IPS-20b (cell line): ENCODE data around the gene ADGRB2.
"Not testable (repeated sequence)": the region's sequence is repeated elsewhere in the genome, so short reads cannot be mapped to it uniquely, and the experiment has no call there.

ENCODE experiments used
- H3K27ac ChIP-seq: one replicate; pipeline ENCODE4 v1.5.1; 2013; ENCODE audit warnings: low read length
- H3K27me3 ChIP-seq: 2 replicates; pipeline ENCODE4 v1.6.1; 2013; ENCODE audit warnings: mild to moderate bottlenecking, low read length, inconsistent platforms; ENCODE audit not compliant: insufficient read depth
- H3K36me3 ChIP-seq: 2 replicates; pipeline ENCODE4 v1.6.1; 2013; ENCODE audit warnings: low read depth, mild to moderate bottlenecking, inconsistent platforms, low read length, moderate library complexity; ENCODE audit not compliant: insufficient read depth
- H3K4me1 ChIP-seq: 2 replicates; pipeline ENCODE4 v1.6.1; 2013; ENCODE audit warnings: mild to moderate bottlenecking, control low read depth, inconsistent platforms, low read length, moderate library complexity; ENCODE audit not compliant: insufficient read depth
- H3K4me3 ChIP-seq: 2 replicates; pipeline ENCODE4 v1.5.1; 2013; ENCODE audit warnings: mild to moderate bottlenecking, low read length, inconsistent platforms
- H3K9ac ChIP-seq: 2 replicates; pipeline ENCODE4 v1.6.1; 2013; ENCODE audit warnings: low read depth, mild to moderate bottlenecking, inconsistent platforms, low read length, moderate library complexity
- H3K9me3 ChIP-seq: 2 replicates; pipeline ENCODE4 v1.6.1; 2013; ENCODE audit warnings: mild to moderate bottlenecking, low read depth, low read length, inconsistent platforms; ENCODE audit not compliant: insufficient read depth

ADGRB2 gene

GRCh38 chr1:31707059-31707600 lies 57.0 kb downstream of the ADGRB2 start:
- H3K4me1 ChIP-seq = peaks cover 14% of the 10 kb centered on the region
- H3K9ac ChIP-seq, H3K36me3 ChIP-seq, H3K9me3 ChIP-seq, H3K27me3 ChIP-seq, H3K4me3 ChIP-seq, H3K27ac ChIP-seq: not testable (repeated sequence)

GRCh38 chr1:31706384-31707058 lies 57.6 kb downstream of the ADGRB2 start:
- Histone ChIP-seq H3K9ac (no peak overlapping the region), H3K36me3 (no peaks in the 10 kb centered on the region), H3K9me3 (no peaks in the 10 kb centered on the region), H3K27ac (no peak overlapping the region), H3K4me1 (peaks cover 14% of the 10 kb centered on the region), H3K27me3 (peaks cover 9% of the 10 kb centered on the region), H3K4me3 (no peak overlapping the region)

- Histone ChIP-seq H3K27ac (peak overlapping the region; percentile 39), H3K4me3 (peak overlapping the region; percentile 64), H3K9me3 (no peaks in the 10 kb centered on the region), H3K36me3 (no peaks in the 10 kb centered on the region), H3K4me1 (peaks cover 14% of the 10 kb centered on the region), H3K27me3 (peaks cover 9% of the 10 kb centered on the region), H3K9ac (peak overlapping the region; percentile 58; the same call in 1 of the 2 replicates)
These were observed 58.9 kb downstream of the ADGRB2 start for GRCh38 chr1:31705080-31705866.

- peak overlapping the region; percentile 58; the same call in 1 of the 2 replicates for H3K9ac ChIP-seq
- H3K36me3 ChIP-seq = no peaks in the 10 kb centered on the region
- H3K27me3 ChIP-seq = peaks cover 9% of the 10 kb centered on the region
- H3K27ac ChIP-seq = peak overlapping the region; percentile 18
- H3K9me3 ChIP-seq = no peaks in the 10 kb centered on the region
- H3K4me3 ChIP-seq = peak overlapping the region; percentile 64
- H3K4me1 ChIP-seq = peaks cover 14% of the 10 kb centered on the region
These were observed 59.7 kb downstream of the ADGRB2 start for GRCh38 chr1:31704271-31705079.

- H3K9ac ChIP-seq = peak within 1 kb of the TSS; percentile 58; the same call in 1 of the 2 replicates
- peaks cover 14% of the 10 kb centered on the region for H3K4me1 ChIP-seq
- H3K9me3 ChIP-seq = no peaks in the 10 kb centered on the region
- peak within 1 kb of the TSS; percentile 18 for H3K27ac ChIP-seq
- peaks cover 9% of the 10 kb centered on the region for H3K27me3 ChIP-seq
- no peaks in the 10 kb centered on the region for H3K36me3 ChIP-seq
- peak within 1 kb of the TSS; percentile 64 for H3K4me3 ChIP-seq
These were observed 60.5 kb downstream of the ADGRB2 start, which contains the start of gene COL16A1 for GRCh38 chr1:31703431-31704270. Gene COL16A1 (minus strand): TSS chr1:31704017. CDS start chr1:31702193, 1,824 bp downstream.

- Histone ChIP-seq H3K27me3 (peaks cover 9% of the 10 kb centered on the region), H3K36me3 (no peaks in the 10 kb centered on the region), H3K9ac (no peak overlapping the region), H3K4me3 (no peak overlapping the region; the same call in 1 of the 2 replicates), H3K9me3 (no peaks in the 10 kb centered on the region), H3K4me1 (peaks cover 14% of the 10 kb centered on the region), H3K27ac (no peak overlapping the region)
These were observed 61.2 kb downstream of the ADGRB2 start for GRCh38 chr1:31702836-31703404.

GRCh38 chr1:31701091-31701736 lies 62.9 kb downstream of the ADGRB2 start:
- Histone ChIP-seq H3K4me3 (no peak overlapping the region), H3K9ac (no peak overlapping the region), H3K27me3 (peaks cover 9% of the 10 kb centered on the region), H3K27ac (no peak overlapping the region), H3K9me3 (no peaks in the 10 kb centered on the region), H3K4me1 (peaks cover 14% of the 10 kb centered on the region), H3K36me3 (no peaks in the 10 kb centered on the region)

GRCh38 chr1:31700468-31701090 lies 63.6 kb downstream of the ADGRB2 start:
- no peak overlapping the region for H3K4me3 ChIP-seq
- no peak overlapping the region for H3K27ac ChIP-seq
- no peak overlapping the region for H3K9ac ChIP-seq

GRCh38 chr1:31699341-31699891 lies 64.7 kb downstream of the ADGRB2 start:
- Histone ChIP-seq H3K27ac (no peak overlapping the region), H3K4me1 (peaks cover 2% of the 10 kb centered on the region), H3K9me3 (no peaks in the 10 kb centered on the region), H3K4me3 (no peak overlapping the region), H3K36me3 (no peaks in the 10 kb centered on the region), H3K27me3 (peaks cover 2% of the 10 kb centered on the region), H3K9ac (no peak overlapping the region)

More at GRCh38 chr1:31700468-31701090, 63.6 kb downstream of the ADGRB2 start:
- Histone ChIP-seq H3K4me1 (peaks cover 11% of the 10 kb centered on the region), H3K27me3 (peaks cover 9% of the 10 kb centered on the region), H3K9me3 (no peaks in the 10 kb centered on the region), H3K36me3 (no peaks in the 10 kb centered on the region)
